HCT116 (cell line): ENCODE results near the gene SKA2. TPM values are rescaled to one million over a fixed set of nuclear protein-coding genes. Genes with fewer than 3 reads are reported as not detected.
"Not testable (repeated sequence)": the region's sequence is repeated elsewhere in the genome, so short reads cannot be mapped to it uniquely, and the experiment has no call there.

Experiments used
- ATAC-seq: fragments of 200-7000 bp; cut with Tn5 transposase; 2 replicates; pipeline ENCODE4 v1.9.1; 2020; ENCODE audit warnings: mild to moderate bottlenecking, moderate library complexity
- BruUV-seq: library from RNA; stranded (reverse); fragments of 400-500 nt; replicated peaks from 2 replicates; lab custom pipeline; 2021; lab: Mats Ljungman, UMichigan
- CTCF ChIA-PET: fragments of 300-600 bp; sonication (Branson Sonifier 250); formaldehyde crosslinking; loops from one replicate; lab custom pipeline; 2021; ENCODE audit warnings: antibody characterized with exemption; lab: Charles Lee
- POLR2A ChIA-PET: fragments of 300-600, 350-600 bp; sonication (Branson Sonifier 250); formaldehyde crosslinking; loops from one replicate; lab custom pipeline; 2021; ENCODE audit warnings: antibody characterized with exemption; lab: Charles Lee
- RAD21 ChIA-PET, 2 experiments: fragments of 300-600 bp; sonication (Branson Sonifier 250); formaldehyde crosslinking; loops; one replicate each; lab custom pipeline; 2023; ENCODE audit warnings: low total read pairs in 2 of 2; ENCODE audit not compliant: uncharacterized antibody in 2 of 2, unreplicated experiment in 2 of 2, low non-redundant PET in 1 of 2; lab: Charles Lee
- DNase-seq: peaks from one replicate; pipeline ENCODE4 v3.0.0-alpha.2; 2010; ENCODE audit warnings: low read depth, low spot score
- H2AFZ ChIP-seq: fragments of 200-600 bp; shearing (Covaris generic), sonication (generic); 2 replicates; pipeline ENCODE4 v1.6.1; 2017; ENCODE audit warnings: low read depth, mixed run types, mixed read lengths, antibody characterized with exemption, low read length; ENCODE audit not compliant: poor library complexity, severe bottlenecking
- H3K27ac ChIP-seq: 2 replicates; pipeline ENCODE4 v1.5.1; 2012; ENCODE audit warnings: low read depth, low read length
- H3K27me3 ChIP-seq: fragments of 200-600 bp; sonication (generic); 2 replicates; pipeline ENCODE4 v1.6.1; 2016; ENCODE audit warnings: mixed run types, low read length, mixed read lengths; ENCODE audit not compliant: insufficient read depth
- H3K36me3 ChIP-seq, 2 experiments: fragments of 200-500 bp in 1 of 2; fragments of 200-600 bp in 1 of 2; sonication (Bioruptor generic) in 1 of 2; sonication (generic) in 1 of 2; 2 replicates each; pipeline versions ENCODE4 v1.5.1 to v1.6.1; 2014 to 2016; ENCODE audit warnings: low read length in 2 of 2, inconsistent platforms in 1 of 2, mixed read lengths in 1 of 2, mixed run types in 1 of 2; ENCODE audit not compliant: insufficient read depth in 2 of 2, control insufficient read depth in 1 of 2
- H3K4me1 ChIP-seq, 2 experiments: fragments of 200-600 bp in 1 of 2; sonication (generic) in 1 of 2; 2 replicates each; pipeline versions ENCODE4 v1.5.1 to v1.6.1; 2012 to 2017; ENCODE audit warnings: low read length in 2 of 2, inconsistent platforms in 1 of 2, mild to moderate bottlenecking in 1 of 2, mixed read lengths in 1 of 2, mixed run types in 1 of 2, moderate library complexity in 1 of 2; ENCODE audit not compliant: insufficient read depth in 2 of 2, control insufficient read depth in 1 of 2
- H3K4me2 ChIP-seq: fragments of 200-600 bp; sonication (generic); 2 replicates; pipeline ENCODE4 v1.6.1; 2017; ENCODE audit warnings: mixed run types, low read length, mixed read lengths
- H3K4me3 ChIP-seq, 2 experiments: fragments of 200-600 bp in 1 of 2; sonication (generic) in 1 of 2; replicated peaks in 1 of 2; 2 replicates each; pipeline ENCODE4 v1.5.1; 2011 to 2016; ENCODE audit warnings: low read length in 2 of 2, control low read depth in 1 of 2, low read depth in 1 of 2, mild to moderate bottlenecking in 1 of 2, mixed read lengths in 1 of 2, mixed run types in 1 of 2
- H3K79me2 ChIP-seq: fragments of 200-600 bp; sonication (generic); 2 replicates; pipeline ENCODE4 v1.6.1; 2017; ENCODE audit warnings: mild to moderate bottlenecking, mixed run types, low read length, moderate library complexity, mixed read lengths; ENCODE audit not compliant: insufficient read depth
- H3K9ac ChIP-seq: fragments of 200-600 bp; sonication (generic); 2 replicates; pipeline ENCODE4 v1.6.1; 2016; ENCODE audit warnings: low read length, mixed read lengths
- H3K9me2 ChIP-seq: fragments of 200-600 bp; sonication (generic), shearing (Covaris generic); 2 replicates; pipeline ENCODE4 v1.6.1; 2017; ENCODE audit warnings: mixed run types, mild to moderate bottlenecking, moderate library complexity; ENCODE audit not compliant: insufficient read depth
- H3K9me3 ChIP-seq, 2 experiments: fragments of 200-500 bp in 1 of 2; fragments of 200-600 bp in 1 of 2; sonication (Bioruptor generic) in 1 of 2; sonication (generic) in 1 of 2; 2 replicates each; pipeline ENCODE4 v1.6.1; 2014 to 2017; ENCODE audit warnings: low read length in 2 of 2, mixed read lengths in 2 of 2, inconsistent platforms in 1 of 2, low read depth in 1 of 2, mild to moderate bottlenecking in 1 of 2, mixed run types in 1 of 2, moderate library complexity in 1 of 2; ENCODE audit not compliant: control insufficient read depth in 1 of 2, insufficient read depth in 1 of 2
- H4K20me1 ChIP-seq: fragments of 200-600 bp; sonication (generic), shearing (Covaris generic); 2 replicates; pipeline ENCODE4 v1.6.1; 2017; ENCODE audit warnings: mixed run types, mild to moderate bottlenecking, moderate library complexity; ENCODE audit not compliant: insufficient read depth
- CEBPB ChIP-seq: IDR thresholded peaks from 2 replicates; pipeline ENCODE4 v1.6.1; 2012; ENCODE audit warnings: low read depth
- intact Hi-C: fragments of 100-400 bp; cut with micrococcal nuclease; formaldehyde crosslinking; loops from 2 replicates; pipeline ENCODE4 v1.10.0; 2022
- total RNA-seq: library from RNA; stranded (reverse); gene quantifications from one replicate; pipeline ENCODE4 v1.2.1, GENCODE V29; 2021; ENCODE audit not compliant: unreplicated experiment

SKA2 gene
- total RNA-seq, 1 experiment from 2014 or later = 72.8 TPM

- no TSS peak for BruUV-seq
- no peaks in the 10 kb centered on the region for H4K20me1 ChIP-seq
- RAD21 ChIA-PET = no interaction called here
- DNase-seq (no peak), ATAC-seq (no peak)
- H3K79me2 ChIP-seq = no peaks in the 10 kb centered on the region; the same call in 1 of the 2 replicates
- H3K4me2 ChIP-seq = no peak overlapping the region
- H2AFZ ChIP-seq = no peak overlapping the region
- no peak overlapping the region for H3K27ac ChIP-seq
- H3K27me3 ChIP-seq = no peaks in the 10 kb centered on the region
- CTCF ChIA-PET = no interaction called here
- TF ChIP-seq CEBPB = no peak
- H3K36me3 ChIP-seq = peaks cover 9 to 10% of the 10 kb centered on the region in 2 experiments; a peak in 3 of 4 replicates
- H3K4me3 ChIP-seq = no peak overlapping the region
- no peaks in the 10 kb centered on the region for H3K4me1 ChIP-seq
- intact Hi-C loops = no loop called here
- no peaks in the 10 kb centered on the region for H3K9me3 ChIP-seq
- H3K9ac ChIP-seq = no peak overlapping the region
- POLR2A ChIA-PET = no interaction called here
- no peaks in the 10 kb centered on the region for H3K9me2 ChIP-seq
Measured at GRCh38 chr17:59180626-59181025, 25.6 kb upstream of the SKA2 start.

GRCh38 chr17:59179601-59180000 lies 24.6 kb upstream of the SKA2 start:
- H3K9me3 ChIP-seq, H3K9me2 ChIP-seq, H3K27me3 ChIP-seq, H3K4me3 ChIP-seq, H4K20me1 ChIP-seq, H3K4me2 ChIP-seq, H3K4me1 ChIP-seq, intact Hi-C loops, POLR2A ChIA-PET, H3K9ac ChIP-seq, H3K36me3 ChIP-seq, H3K79me2 ChIP-seq, ATAC-seq, DNase-seq, BruUV-seq, CTCF ChIA-PET, H2AFZ ChIP-seq, RAD21 ChIA-PET, H3K27ac ChIP-seq: not testable (repeated sequence)
